GM19328 (cell line): ENCODE data around the gene IPO8.
"Not testable (repeated sequence)": the region's sequence is repeated elsewhere in the genome, so short reads cannot be mapped to it uniquely, and the experiment has no call there.

Experiments used
- ATAC-seq: cut with Tn5 transposase; IDR thresholded peaks from one replicate; pipeline ENCODE4 v1.9.1; 2021; ENCODE audit warnings: mild to moderate bottlenecking, moderate library complexity; ENCODE audit not compliant: unreplicated experiment

The IPO8 gene

GRCh38 chr12:30610718-30611117, 85.0 kb downstream of the IPO8 start:
- ATAC-seq, result no peak

GRCh38 chr12:30609819-30610218, 85.8 kb downstream of the IPO8 start:
- not testable (repeated sequence) for ATAC-seq

- ATAC-seq, result not testable (repeated sequence)
Observed at GRCh38 chr12:30604302-30604701, 91.4 kb downstream of the IPO8 start.

- ATAC-seq, result no peak
Observed at GRCh38 chr12:30603129-30603528, 92.5 kb downstream of the IPO8 start.

- ATAC-seq, result no peak
Observed at GRCh38 chr12:30602678-30603077, 93.0 kb downstream of the IPO8 start.

GRCh38 chr12:30599608-30600007, 96.1 kb downstream of the IPO8 start:
- ATAC-seq, result no peak

GRCh38 chr12:30598889-30599288, 96.8 kb downstream of the IPO8 start:
- ATAC-seq, result no peak

- ATAC-seq, result no peak
Observed at GRCh38 chr12:30595742-30596141, 99.9 kb downstream of the IPO8 start.

- no peak for ATAC-seq
Observed at GRCh38 chr12:30594509-30594908, 101.2 kb downstream of the IPO8 start.

- not testable (repeated sequence) for ATAC-seq
Observed at GRCh38 chr12:30588572-30588971, 107.1 kb downstream of the IPO8 start.

GRCh38 chr12:30587782-30588181, 107.9 kb downstream of the IPO8 start:
- ATAC-seq, result no peak

GRCh38 chr12:30585877-30586276, 109.8 kb downstream of the IPO8 start:
- no peak for ATAC-seq

GRCh38 chr12:30582943-30583342, 112.7 kb downstream of the IPO8 start:
- no peak for ATAC-seq

- no peak for ATAC-seq
Observed at GRCh38 chr12:30580344-30580743, 115.3 kb downstream of the IPO8 start.
